Stromal cell of bone marrow (primary cell): Measurements from ENCODE around the gene RHEB.

Experiments
- DNase-seq: peaks from one replicate; pipeline ENCODE4 v3.0.0-alpha.2; 2012; ENCODE audit warnings: low read depth

RHEB gene

GRCh38 chr7:151503902-151504714 is 15.6 kb downstream of the RHEB start:
- DNase-seq, result peak; percentile 89

- no peak for DNase-seq
Measured at GRCh38 chr7:151501676-151502075, 18.0 kb downstream of the RHEB start.

- DNase-seq, result no peak
Measured at GRCh38 chr7:151498495-151498894, 21.2 kb downstream of the RHEB start.

DNA sequence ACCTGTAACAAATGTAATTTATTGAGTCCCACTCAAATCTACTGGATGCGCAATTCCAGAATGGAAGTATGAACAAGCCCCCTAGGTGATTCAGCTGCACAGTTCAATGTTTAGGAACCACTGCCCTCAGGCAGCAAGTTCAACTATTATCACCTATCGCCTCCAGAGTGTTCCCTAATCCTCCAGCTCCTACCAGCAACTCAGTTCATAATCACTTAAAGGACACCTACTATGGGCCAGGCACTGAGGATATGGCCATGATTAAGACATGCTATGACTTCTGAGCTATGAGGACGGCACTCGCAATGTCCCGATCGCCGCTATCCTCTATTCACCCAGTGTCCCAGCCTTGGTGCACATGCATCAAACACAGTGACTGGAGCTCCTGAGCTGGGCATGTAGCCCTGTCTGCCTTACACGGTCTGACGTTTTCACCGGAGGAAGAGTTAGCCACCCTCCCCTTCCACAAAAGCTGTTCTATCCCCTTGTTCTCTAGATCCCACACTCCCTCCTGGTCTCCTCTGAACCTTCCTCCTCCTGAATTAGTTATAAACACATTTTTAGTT is 22.3 kb downstream of the RHEB start:
- no peak for DNase-seq

DNA sequence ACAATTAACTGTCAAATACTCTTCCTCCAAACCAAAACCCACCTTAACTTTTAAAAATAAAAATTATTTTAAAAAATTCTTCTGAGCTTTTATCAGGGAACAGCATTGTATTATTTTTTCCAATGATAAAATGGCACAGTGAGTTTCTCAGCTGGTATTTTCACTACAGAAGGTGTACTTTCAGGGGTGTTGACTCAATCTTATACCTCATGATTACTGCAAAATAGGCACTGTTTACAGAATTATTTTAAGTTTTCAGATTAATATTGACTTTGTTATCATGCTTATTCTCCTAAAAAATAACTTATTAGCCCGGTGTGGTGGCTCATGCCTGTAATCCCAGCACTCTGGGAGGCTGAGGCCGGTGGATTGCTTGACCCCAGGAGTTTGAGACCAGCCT is 24.3 kb downstream of the RHEB start:
- no peak for DNase-seq

DNA sequence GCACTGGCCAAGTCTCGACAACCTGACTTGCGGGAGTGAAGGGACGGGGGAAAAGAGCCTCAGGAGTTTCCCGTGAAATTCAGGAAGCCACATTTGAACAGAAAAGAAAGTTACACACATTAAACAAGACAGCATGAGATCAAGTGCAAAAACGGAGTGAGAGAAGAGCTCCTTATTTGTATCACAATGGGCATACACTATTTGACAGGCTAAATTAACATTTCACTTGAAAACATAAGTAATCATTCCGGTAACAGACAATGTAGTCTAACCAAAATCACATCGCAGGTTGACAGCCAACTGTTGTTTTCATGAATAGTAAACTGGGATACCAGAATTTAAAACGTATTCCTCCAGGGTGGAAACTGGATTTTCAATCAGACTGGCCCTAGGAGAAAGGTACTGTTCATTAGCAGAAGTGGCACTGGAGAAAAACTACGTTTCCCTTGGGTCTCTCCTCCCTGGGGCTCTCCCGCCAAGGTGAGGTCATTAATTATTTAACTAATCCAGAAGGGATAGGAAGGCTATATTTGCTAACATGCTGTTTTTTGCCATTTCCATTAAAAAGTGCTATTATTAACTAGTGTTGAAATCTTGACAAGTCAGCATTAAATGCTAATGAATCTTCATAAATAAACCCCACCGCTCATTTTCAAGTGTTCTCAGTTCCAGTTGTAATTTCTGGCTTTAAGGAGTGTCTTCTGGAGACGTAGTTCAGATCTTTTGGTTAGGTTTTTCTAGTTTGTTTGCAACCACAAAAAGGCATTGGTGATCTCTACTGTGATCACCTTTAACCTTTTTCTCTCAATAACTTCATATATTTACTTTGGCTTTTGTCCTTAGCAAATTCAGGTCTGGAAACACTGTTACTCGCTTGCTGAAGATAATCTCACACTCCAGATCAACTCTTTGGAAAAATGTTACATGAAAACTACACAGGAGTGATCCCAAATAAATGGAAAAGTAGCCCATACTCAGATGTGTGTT is 25.1 kb downstream of the RHEB start:
- DNase-seq, result no peak

GRCh38 chr7:151493083-151493482 is 26.6 kb downstream of the RHEB start:
- no peak for DNase-seq

DNA sequence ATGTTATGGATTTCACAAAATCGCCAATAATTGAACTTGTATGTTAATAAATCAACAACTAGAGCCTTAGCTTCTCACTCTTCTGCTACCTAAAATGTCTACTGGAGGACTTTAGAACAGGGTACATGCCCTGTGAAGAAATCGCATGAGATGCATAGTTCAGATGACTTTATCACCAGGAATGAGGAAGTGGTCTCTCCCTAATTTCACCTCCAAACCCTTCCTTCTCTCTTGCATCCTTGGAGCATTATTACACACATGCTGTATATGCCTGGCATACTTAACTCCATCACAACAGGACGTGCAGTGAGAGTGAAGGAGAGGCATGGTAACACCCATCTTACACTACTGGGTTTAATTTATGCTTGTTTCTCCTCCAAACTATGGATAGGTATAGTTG is 27.8 kb downstream of the RHEB start:
- peak; percentile 29 for DNase-seq

DNA sequence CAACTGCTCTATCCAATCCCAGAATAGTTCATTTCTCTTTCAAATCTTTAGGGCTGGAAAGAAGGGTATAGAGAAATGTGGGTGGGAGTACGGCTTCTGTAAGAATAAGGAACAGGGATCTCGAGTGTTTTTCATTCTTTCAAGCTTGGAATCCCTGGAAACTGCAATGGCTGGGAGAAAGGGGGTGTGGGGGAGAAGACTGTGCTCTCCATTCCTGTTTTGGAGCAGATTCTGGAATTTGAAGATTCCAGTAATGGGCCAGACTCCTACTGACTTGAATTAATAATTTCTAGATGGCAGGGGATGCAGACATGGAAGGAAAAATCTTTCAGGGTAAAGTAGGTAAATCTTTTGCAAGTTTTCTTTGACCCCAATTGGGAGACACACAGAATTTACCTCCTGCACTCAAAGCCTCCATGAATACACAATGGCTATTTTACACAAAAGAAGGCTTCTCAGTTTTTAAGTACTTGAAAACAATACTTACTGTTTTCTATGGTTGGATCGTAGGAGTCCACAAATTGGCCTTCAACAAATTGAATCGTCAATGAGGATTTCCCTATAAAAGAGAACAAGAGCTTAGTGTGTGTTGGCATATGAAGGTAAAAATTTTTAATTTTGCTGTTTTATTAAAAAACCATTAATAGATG is 29.1 kb downstream of the RHEB start:
- no peak for DNase-seq

- DNase-seq, result no peak
Measured at GRCh38 chr7:151489498-151489897, 30.2 kb downstream of the RHEB start.

DNA sequence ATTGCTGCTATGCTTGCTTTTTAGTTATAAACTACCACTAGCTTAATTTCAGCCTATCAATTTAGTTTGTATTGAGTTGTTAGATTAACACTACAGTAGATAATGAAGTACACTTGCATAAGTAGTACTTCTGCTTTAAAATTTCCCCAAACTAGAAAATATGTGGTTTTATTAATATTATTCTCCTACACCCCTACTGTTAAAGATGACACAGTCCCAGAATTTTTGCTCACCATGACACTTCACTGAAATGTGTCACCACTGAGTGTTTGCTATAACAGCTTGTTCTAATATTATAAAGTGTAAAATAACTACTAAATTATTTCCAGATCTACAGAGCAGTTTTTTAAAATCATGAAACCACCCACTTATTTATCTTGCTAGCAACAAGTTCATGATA is 31.6 kb downstream of the RHEB start:
- no peak for DNase-seq

- no peak for DNase-seq
Measured at GRCh38 chr7:151487228-151487627, 32.5 kb downstream of the RHEB start.

GRCh38 chr7:151486074-151486473 is 33.6 kb downstream of the RHEB start:
- no peak for DNase-seq

DNA sequence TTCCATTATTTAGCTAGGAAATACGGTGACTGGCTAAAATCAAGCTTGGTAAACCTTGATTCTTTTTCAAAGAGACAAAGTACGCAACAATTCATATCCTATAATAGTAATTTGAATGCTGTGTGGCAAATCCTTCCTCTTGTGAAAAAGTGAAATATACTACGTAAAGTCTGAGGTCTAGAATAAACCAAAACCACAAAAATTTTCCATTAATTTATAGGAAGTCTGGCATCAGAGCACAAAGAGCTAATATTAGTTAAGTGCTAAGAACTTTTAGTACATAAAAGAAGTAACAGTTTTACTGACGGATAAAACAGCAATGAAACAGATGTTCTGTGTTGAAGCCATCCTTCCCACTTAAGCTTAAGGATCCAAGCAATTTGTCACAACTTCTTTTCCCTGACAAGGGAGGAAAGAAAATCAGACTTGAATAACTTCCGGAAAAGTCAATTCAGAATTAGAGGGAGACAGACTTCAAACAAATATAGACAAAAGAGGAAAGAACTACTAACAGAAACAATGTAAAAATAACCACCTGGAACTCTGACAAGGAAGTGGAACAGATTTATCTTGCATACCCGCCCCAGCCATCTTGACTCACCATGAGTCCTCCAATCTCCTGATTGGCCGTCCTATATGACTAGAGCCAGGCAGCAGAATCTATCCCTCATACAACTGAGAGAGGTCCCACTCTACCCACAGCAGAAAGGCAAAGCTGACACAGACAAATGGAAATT is 34.6 kb downstream of the RHEB start:
- peak; percentile 60 for DNase-seq

- no peak for DNase-seq
Measured at GRCh38 chr7:151483711-151483983, 36.0 kb downstream of the RHEB start.

DNA sequence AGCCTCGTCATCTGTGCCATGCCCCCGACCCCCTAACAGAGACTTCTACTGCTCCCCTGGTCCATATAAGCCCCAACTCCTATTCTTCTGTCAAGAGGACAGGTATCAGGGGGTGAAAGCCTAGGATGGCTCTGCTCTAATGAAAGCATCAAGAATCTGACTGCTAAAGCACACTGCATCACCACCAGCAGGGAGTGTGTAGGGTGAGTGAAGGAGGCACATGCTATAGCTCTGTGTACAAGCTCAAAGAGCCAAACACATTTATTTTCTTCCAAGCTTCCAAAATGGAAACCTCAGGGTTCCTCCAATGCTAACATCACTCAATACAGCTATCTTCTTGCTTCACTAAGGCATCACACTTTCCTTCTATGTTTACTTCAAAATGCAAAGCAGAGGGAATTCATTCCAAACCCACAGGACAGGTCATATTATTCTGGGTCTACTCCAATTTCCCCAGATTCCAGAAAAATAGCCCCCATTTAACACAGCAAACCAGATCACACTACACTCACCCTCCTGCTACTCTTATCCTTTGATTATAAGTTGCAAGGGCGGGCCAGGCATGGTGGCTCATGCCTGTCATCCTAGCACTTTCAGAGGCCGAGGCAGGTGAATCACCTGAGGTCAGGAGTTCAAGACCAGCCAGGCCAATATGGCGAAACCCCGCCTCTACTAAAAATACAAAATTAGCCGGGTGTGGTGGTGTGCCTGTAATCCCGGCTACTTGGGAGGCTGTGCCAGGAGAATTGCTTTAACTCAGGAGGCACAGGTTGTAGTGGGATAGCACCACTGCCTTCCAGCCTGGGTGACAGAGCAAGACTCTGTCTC is 36.6 kb downstream of the RHEB start:
- DNase-seq, result no peak

DNA sequence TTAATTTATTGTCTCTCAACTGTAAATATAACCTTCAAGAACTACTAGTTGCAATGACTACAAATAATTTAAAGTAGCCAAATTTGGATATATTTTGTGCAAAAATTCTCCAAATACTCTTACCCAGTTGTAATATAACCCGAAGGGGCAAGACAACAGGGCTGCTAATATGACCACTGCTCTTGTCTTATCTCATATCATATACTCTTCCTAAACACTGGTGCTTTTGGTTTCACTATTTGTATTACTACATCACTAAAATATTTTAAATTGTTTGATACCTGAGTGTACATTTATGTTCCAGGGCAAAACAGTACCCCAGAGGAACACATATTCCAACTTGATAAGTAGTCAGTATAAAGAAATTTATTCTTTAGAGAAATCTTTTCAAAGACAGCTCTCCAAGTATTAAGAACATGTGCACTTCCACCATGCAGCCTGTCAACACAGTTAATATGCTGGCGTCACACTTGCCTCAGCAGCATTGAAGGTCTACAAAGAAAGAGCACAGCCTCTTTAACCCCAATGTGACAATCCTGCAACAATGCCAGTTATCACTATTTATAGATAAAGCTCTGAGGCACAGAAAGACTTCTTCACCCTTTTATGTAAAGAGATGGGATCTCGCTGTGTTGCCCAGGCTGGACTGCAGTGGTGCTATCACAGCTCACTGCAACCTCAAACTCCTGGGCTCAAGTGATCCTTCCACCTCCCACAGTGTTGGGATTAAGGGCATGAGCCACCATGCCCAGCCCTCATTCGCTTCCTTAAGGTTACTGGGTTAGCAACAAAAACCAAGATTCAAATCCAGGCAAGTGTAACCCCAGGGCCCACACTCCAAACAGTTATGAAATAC is 37.8 kb downstream of the RHEB start:
- DNase-seq, result no peak

DNA sequence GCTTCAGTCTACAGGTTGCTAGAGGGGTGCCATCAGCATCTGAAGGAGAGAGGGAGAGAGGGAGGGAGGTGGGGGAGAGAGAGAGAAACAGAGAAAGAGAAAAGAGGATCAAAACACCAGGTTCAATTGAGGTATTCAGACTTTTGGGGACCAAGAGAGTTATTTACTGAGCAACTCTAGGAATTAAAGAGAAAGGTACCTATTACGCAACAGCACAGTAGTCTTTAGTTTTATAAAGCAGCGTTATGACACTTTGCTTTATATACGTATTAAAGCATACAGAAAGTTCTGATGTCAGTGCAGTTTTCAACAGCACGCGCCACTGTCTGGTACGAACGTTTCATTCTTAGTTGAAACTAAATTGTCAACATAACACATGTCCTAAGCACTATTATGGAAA is 41.8 kb downstream of the RHEB start:
- no peak for DNase-seq

GRCh38 chr7:151472644-151473380 is 46.9 kb downstream of the RHEB start:
- no peak for DNase-seq
